HG03196 (cell line): ENCODE data around the gene P2RX1.

ENCODE experiments used
- ATAC-seq: cut with Tn5 transposase; IDR thresholded peaks from one replicate; pipeline ENCODE4 v1.9.1; 2021; ENCODE audit not compliant: unreplicated experiment

Gene P2RX1

DNA sequence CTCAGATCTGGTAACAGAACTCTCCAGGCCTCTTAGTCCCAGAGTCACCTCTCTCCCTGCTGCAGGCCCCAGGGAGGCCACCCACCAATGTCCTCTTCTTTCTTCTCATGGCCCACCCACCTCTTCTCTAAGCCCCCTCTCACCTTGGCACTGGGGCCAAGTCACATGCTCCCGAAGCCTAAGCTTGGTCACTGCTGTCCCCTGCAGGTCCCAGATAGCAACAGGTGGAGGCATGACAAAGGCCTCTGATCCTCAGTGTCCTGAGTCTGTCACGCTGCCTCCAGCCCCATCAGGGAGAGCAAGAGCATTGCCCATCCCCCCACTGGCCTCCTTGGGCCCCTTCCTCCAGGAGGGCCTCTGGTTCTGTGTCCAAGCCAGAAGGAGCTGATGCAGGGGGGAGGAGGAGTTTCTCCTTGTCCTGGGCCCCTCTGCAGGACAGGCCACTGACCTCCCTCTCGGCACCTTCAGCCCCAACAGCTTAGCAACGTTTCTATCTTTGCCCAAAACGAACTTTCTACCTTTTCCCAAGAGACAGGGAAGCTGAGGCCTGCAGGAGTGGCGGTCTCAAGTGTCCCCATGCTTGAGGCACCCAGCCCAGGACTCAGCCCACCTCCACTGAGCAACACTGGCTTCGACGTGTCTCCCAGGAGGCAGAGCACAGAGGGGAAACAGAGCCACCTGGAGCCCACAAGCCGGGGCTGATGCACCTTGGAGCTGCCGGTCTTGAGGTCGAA, 8.6 kb downstream of the P2RX1 start:
- ATAC-seq: no peak

- no peak for ATAC-seq
Observed at GRCh38 chr17:3906881-3907280, 9.4 kb downstream of the P2RX1 start.

DNA sequence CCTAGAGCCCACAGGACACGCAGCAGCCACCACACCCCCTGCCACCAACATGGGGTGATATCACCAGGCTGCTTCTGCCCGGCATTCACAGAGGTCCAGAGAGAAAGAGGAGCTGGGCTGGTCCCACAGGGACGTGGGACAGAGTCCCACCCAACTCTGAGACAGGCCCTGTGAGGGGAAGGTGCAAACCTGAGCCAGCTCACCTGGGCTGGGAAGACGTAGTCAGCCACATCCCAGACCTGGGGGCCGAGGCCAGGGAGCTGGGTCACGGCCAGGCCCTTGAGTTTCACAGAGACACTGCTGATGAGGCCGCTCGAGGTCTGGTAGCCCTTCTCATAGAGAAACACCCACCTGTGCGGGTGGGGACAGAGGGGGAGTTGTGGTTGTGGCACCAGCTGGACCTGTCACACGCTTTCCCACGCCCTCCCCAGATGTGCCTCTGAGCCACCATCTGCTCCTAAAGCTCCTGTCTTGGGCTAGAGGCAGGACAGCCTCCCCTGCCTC, 11.2 kb downstream of the P2RX1 start:
- no peak for ATAC-seq

GRCh38 chr17:3904501-3904900, 11.8 kb downstream of the P2RX1 start:
- ATAC-seq: no peak

- no peak for ATAC-seq
Observed at GRCh38 chr17:3903881-3904290, 12.4 kb downstream of the P2RX1 start.

GRCh38 chr17:3903051-3903825, 13.0 kb downstream of the P2RX1 start:
- ATAC-seq: no peak

DNA sequence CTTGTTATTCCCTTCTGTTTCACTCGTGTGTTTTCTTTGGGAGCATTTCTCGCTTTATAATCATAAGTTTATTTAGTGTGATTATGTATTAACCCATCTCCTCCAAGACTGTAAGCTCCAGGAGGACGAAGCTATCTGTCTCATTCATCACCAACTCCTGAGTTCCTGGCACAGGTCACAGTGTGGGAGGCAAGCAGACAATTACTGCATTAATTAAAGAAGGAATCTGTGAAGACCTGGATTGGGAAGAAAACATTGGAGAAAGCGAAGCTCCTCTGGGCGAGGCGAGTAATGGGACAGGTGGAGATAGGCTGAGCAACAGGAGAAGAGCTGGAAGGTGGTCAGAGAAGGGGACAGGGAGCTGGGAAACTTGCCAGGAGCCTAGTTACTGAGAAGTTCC, 15.6 kb downstream of the P2RX1 start:
- no peak for ATAC-seq

DNA sequence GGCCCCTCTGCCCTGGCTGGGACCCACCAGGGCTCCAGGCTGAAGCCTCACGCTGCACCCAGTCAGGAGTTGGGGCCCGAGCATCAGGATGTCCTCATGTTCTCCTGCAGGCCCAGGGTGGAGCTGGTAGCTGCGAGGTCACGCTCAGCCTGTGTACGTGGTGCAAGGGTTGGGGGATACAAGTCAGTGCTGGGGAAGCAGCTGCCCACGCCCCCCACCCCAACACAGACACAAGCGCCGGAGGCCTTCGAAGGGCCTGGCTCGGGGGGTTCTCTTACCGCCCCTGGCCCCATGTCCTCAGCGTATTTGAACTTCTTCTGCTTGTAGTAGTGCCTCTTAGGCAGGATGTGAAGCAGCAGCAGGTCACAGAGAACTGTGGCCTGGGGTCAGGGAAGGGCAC, 18.5 kb downstream of the P2RX1 start:
- no peak for ATAC-seq

DNA sequence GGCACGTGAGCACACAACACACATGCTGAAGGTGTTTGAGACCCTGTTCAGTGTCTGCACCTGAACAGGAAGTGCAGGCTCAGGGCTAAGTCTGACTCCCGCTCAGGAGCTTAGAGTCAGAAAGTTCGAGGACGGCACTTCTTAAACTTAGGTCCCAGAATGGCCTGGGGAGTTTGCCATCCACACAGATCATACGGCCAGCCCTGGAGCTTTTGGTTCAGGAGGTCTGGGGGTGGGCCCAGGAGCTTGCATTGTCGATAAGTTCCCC, 19.4 kb downstream of the P2RX1 start:
- no peak for ATAC-seq

- no peak for ATAC-seq
Observed at GRCh38 chr17:3896108-3896967, 19.9 kb downstream of the P2RX1 start.

DNA sequence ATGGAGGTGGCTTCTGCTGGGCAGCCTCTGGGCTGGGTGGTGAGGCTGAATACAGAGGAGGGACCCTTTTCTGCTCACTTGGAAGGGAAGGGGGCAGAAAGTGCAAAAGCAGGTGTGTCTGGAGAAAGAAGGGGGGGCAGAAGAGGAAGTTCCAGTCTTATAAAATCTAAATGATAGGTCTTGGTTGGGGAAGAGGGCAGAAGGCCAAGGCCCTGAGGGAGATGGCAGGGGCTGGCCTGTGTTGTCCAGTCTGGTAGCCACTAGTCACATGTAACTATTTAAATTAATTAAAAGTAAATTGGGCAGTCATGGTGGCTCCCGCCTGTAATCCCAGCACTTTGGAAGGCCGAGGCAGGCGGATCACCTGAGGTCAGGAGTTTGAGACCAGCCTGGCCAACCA, 20.9 kb downstream of the P2RX1 start:
- ATAC-seq: no peak

- no peak for ATAC-seq
Observed at GRCh38 chr17:3894911-3895343, 21.3 kb downstream of the P2RX1 start.

DNA sequence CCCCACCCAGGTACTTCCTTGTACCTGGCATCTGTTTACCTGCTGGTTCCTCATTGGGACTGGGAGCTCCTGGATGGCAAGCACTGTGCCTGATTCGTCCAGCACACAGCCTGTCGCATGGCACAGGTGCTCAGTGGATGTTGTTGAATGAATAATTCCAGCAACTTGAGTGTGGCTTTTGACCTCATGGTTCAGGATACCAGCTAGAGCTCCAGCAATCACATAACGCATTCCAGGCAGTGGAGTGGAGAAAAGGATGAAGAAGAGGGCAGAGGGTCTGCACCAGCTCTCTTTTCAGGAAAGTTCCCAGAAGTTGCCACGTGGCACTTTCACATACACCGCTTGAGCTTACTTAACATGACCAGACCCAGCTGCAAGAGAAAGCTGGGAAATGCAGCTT, 22.1 kb downstream of the P2RX1 start:
- ATAC-seq: no peak

DNA sequence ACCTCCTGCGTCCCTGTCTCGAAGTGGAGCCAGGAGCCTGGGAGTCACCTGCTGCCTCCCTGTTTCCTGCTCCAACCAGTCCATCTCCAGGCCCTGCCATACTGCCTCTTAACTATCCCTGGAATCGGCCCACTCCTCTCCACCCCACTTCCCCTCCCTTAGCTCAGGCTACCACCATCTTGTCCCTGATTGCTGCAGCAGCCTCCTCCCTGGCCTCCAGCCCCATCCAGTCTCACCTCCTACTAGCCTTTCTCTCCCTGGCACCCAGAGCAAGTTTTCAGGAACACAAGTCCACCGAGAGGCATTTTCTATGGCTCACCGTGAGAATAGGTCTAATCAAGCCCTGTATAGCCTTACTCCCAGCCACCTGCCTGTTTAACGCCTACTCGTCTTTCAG, 22.5 kb downstream of the P2RX1 start:
- no peak for ATAC-seq

GRCh38 chr17:3893003-3893719, 23.1 kb downstream of the P2RX1 start, which contains the start of gene CAMKK1:
TSS of gene CAMKK1 (minus strand) at chr17:3893053. CDS start at chr17:3885687, 7,366 bp downstream.
- peak; percentile 74 for ATAC-seq

DNA sequence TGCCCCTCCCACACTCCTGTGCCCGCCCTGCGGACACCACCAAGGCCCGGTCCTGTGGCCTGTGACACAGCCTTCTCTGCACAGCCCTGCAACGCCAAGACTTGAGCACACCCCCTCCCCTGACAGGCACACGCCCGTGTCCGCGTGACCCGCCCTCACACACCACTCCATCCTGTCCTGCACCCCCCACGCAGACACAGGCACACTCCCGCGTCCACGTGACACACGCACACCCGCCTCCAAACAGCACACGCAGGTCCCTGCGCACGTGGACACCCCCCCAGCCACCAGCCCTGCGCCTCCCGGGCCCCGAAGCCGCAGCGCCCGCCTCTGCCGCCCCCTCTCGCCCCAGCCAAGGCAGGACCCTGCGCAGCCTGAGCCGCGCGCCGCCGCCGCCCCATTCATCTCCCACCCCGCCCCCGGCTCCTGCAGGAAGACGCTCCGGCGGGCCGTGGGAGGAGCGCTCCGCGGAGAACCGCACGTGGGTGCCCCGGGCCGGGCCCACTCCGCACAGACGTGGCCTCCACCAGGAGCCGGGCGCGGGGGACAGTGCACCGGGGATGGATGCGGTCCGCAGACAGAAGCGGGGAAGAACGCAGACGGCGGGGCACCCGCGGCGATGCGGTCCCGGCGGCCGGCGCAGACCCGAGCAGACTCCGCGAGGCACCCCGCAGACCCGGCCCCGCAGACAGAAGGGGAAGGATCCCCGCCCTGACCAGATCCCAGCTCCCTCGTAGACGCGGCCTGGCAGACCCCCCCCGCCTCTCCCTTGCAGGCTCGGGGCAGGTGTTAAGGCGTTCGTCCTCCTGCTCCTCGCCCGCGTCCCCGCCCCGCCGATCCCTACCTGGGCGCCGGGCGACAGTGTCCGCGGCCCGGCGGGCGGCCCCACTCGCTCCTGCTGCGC, 23.9 kb downstream of the P2RX1 start:
- peak; percentile 10 for ATAC-seq

- no peak for ATAC-seq
Observed at GRCh38 chr17:3891626-3892094, 24.6 kb downstream of the P2RX1 start.

GRCh38 chr17:3890878-3891219, 25.4 kb downstream of the P2RX1 start:
- no peak for ATAC-seq

GRCh38 chr17:3890082-3890877, 26.0 kb downstream of the P2RX1 start:
- ATAC-seq: no peak
